ENCODE results near the gene AP1M1. TPM values are rescaled to one million over a fixed set of nuclear protein-coding genes. Genes with fewer than 3 reads are reported as not detected.

The AP1M1 gene
- total and polyA plus RNA-seq, 11 donors = 26.2 to 93.4 (median 47.8) TPM

- Histone ChIP-seq H3K4me3 (no peak overlapping the region), H3K36me3 (peaks cover 5 to 100% (median 88%) of the 10 kb centered on the region in 9 donors), H3K27me3 (no peaks in the 10 kb centered on the region), H3K9me3 (peaks cover 0 to 23% (median 17%) of the 10 kb centered on the region in 12 donors), H3K4me1 (no peaks in the 10 kb centered on the region), H3K27ac (no peak overlapping the region)
- DNase-seq (peak in 1 of 5 donors; percentile 32), ATAC-seq (no peak)
- 87 to 92% (median 90%) methylated on average over 15 to 21 of the region's 21 CpGs for WGBS, 4 donors
- intact Hi-C loops (cut with DNase I) = no loop called here
- TF ChIP-seq POLR2A (IDR thresholded peaks at IDR 0.05) (no peak), CTCF (IDR thresholded peaks at IDR 0.05) (no peak)
Measured at GRCh38 chr19:16225279-16226183, 27.8 kb downstream of the AP1M1 start.

- H3K4me3 ChIP-seq = no peak overlapping the region
- ATAC-seq = no peak
- peak in 1 of 5 donors; percentile 51 for DNase-seq
- H3K4me1 ChIP-seq = no peaks in the 10 kb centered on the region
- peaks cover 5 to 97% (median 91%) of the 10 kb centered on the region in 9 donors for H3K36me3 ChIP-seq
- no peak overlapping the region for H3K27ac ChIP-seq
- intact Hi-C loops (cut with DNase I) = no loop called here
- H3K9me3 ChIP-seq = peaks cover 0 to 16% (median 11%) of the 10 kb centered on the region in 12 donors
- H3K27me3 ChIP-seq = no peaks in the 10 kb centered on the region
- TF ChIP-seq CTCF (IDR thresholded peaks at IDR 0.05) (no peak), POLR2A (IDR thresholded peaks at IDR 0.05) (no peak)
- 97 to 98% (median 97%) methylated on average over 8 to 16 of the region's 16 CpGs for WGBS, 4 donors
Measured at GRCh38 chr19:16226184-16226591, 28.5 kb downstream of the AP1M1 start.

GRCh38 chr19:16226878-16227836 is 29.4 kb downstream of the AP1M1 start:
- H3K27ac ChIP-seq = no peak overlapping the region
- no peak for ATAC-seq
- TF ChIP-seq POLR2A (IDR thresholded peaks at IDR 0.05) = no peak
- no peak for TF ChIP-seq CTCF (IDR thresholded peaks at IDR 0.05)
- DNase-seq = peak in 1 of 5 donors; percentile 56
- peaks cover 0 to 6% (median 2%) of the 10 kb centered on the region in 12 donors for H3K9me3 ChIP-seq
- H3K4me1 ChIP-seq = no peaks in the 10 kb centered on the region
- peaks cover 5 to 96% (median 91%) of the 10 kb centered on the region in 9 donors for H3K36me3 ChIP-seq
- no peak overlapping the region for H3K4me3 ChIP-seq
- intact Hi-C loops (cut with DNase I) = no loop called here
- WGBS, 4 donors = 88 to 93% (median 92%) methylated on average over 25 to 33 of the region's 33 CpGs
- no peaks in the 10 kb centered on the region for H3K27me3 ChIP-seq

Measured in heart left ventricle (tissue), 16 donors.